ENCODE data around the gene RANBP17. TPM values are rescaled to one million over a fixed set of nuclear protein-coding genes. Genes with fewer than 3 reads are reported as not detected.

RANBP17 gene
- total RNA-seq, 1 experiment from 2014 or later, result 17.8 TPM

DNA sequence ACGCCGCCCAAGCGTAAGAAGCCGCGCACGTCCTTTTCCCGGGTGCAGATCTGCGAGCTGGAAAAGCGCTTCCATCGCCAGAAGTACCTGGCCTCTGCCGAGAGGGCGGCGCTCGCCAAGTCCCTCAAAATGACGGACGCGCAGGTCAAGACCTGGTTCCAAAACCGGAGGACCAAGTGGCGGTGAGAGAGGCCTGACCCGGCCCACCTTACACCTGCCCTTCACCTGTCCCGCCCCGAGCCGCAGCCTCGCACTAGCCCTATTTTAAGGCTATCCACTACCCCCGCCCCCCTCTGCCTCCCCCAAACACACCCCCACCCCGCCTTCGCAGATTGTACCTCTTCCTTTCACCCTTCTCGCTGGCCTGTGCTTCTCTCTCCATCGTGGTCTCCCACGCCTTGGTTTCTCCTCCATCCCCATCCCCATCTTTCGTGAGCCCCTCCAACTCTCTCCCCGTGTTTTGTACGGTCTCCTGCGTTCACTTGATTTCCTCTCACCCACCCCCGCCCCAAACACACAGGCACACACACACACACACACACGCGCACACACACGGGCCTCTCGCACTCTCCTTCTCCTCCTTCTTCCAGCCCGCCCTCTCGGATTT is 448.5 kb downstream of the RANBP17 start:
- no peak for DNase-seq (ENCODE audit: low read depth, low spot score)
- in situ Hi-C loops (cut with HindIII; ENCODE audit: low pct_unique_long_range_greater_than_20kb, low sequenced_read_pairs), result no loop called here

DNA sequence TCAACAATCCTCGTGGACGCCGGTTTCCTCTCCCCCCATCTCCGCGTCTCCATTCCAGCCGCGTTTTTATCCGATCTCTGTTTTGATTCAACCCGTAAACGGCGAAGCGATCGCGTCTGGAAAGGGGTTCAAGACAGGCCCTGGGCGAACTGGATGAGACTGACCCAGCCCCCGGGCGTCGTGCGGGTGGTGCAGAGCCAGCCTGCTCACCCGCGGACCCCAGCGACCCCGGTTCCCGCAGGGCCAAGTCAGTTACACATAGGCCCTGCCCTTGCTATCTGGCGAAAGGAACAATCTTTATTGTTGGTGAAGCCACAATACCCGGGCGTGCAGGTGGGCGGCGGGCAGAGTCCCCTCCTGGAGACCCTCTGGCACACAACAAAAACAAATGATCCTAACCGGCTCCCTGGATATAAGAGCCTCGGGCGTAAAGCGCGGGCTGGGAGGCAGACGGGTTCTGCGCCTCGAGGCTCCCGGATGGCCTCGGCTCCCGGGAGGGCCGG is 449.1 kb downstream of the RANBP17 start:
- in situ Hi-C loops (cut with HindIII; ENCODE audit: low pct_unique_long_range_greater_than_20kb, low sequenced_read_pairs), result no loop called here
- no peak for DNase-seq (ENCODE audit: low read depth, low spot score)

DNA sequence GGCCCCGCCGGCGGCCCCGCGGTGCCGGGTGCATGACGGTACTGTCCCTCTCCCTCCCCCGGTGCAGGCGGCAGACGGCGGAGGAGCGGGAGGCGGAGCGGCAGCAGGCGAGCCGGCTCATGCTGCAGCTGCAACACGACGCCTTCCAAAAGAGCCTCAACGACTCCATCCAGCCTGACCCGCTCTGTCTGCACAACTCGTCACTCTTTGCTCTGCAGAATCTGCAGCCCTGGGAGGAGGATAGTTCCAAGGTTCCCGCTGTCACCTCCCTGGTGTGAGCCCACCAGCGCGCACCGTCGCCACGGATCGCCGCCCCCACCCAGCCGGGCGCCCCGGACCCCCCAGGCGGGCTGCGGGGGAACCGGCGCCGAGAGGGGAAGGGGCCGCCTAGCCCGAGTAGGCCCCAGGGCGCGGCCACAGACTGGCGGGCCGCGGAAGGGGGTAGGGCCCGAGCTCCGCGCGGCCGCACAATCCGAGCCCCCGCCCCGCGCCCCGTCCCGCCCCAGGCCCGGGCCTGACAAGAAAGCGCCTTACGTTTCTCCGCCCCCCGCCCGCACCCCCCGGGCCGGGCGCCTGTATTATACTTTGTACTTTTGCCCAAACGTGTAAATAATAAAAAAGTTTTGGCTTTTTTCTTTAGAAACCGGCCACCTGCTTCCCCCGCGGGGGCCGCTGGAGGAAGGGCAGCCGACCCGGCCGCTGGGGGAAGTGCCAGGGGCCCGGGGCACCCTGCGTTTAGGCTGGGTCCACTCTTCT is 449.7 kb downstream of the RANBP17 start:
- no peak for DNase-seq (ENCODE audit: low read depth, low spot score)
- in situ Hi-C loops (cut with HindIII; ENCODE audit: low pct_unique_long_range_greater_than_20kb, low sequenced_read_pairs), result no loop called here

DNA sequence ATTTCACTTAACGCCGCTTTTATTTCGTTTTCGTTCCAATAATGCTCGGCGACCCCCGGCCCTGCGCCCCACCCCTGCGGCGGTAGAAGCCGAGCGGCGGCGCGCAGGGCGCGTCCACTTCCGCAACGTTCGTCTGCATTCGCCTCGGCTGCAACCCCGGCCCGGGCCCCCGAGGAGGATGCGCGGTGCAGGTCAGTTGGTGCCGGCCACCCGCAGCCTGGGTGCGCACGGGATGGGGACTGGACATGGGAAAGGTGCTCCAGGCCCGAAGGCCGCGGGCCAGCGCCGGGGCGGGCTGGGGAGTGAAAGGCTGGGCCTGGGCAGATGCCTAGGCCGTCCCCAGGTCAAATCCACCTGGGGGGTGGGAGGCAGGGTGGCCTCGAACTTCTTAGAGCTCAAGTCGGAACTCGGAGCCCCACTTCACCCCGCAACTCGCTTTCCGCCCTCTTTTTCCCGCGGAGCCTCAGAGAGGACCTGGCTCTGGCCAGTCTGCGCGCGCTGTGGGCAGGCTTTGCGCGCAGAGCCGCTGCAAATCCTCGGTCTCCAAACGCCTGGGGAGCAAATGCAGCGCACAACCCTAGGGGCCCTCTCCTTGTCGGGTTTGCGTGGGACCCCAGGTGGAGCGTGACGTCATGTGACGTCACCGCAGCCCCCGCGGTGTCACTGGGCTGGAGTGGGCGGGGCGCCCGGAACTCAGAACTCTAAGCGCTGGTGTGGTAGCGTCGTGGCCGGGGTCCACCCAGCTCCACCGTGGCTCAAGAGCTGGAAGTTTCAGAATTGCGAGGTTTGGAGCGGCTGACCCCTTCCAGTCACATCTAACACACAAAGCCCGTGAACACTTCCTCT is 450.5 kb downstream of the RANBP17 start:
- in situ Hi-C loops (cut with HindIII; ENCODE audit: low pct_unique_long_range_greater_than_20kb, low sequenced_read_pairs), result no loop called here
- no peak for DNase-seq (ENCODE audit: low read depth, low spot score)

DNA sequence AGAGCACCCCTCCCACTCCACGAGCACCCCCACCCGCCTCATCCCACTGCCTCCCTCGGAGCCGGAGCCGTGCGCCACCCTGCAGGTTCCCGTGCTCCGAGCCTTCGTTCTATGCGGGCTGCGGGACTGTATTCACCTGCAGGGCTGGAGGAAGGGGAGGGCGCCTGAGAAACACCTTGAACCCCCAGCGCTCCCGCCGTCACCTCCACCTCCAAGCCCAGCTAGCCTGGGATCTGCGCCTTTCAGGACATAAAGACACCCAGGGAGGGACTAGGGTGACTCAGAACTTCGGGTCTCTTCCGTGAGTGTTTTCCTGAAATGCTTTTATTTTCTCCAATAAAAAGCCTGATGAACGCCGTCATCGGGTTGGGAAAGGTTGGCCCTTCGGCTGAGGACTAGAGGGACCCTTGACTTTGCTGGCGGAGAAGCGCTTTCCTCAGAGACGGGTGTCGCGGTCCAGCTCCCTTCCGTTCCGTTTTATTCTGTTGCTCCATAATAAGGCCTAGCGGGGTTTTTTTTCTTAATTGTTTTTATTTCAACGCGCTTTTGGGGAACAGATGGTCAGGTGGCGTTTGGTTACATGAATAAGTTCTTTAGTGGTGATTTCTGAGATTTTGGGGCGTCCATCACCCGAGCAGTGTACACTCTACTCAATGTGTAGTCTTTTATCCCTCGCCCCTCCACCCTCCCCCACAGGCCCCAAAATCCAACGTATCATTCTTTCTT is 451.8 kb downstream of the RANBP17 start:
- in situ Hi-C loops (cut with HindIII; ENCODE audit: low pct_unique_long_range_greater_than_20kb, low sequenced_read_pairs), result no loop called here
- no peak for DNase-seq (ENCODE audit: low read depth, low spot score)

DNA sequence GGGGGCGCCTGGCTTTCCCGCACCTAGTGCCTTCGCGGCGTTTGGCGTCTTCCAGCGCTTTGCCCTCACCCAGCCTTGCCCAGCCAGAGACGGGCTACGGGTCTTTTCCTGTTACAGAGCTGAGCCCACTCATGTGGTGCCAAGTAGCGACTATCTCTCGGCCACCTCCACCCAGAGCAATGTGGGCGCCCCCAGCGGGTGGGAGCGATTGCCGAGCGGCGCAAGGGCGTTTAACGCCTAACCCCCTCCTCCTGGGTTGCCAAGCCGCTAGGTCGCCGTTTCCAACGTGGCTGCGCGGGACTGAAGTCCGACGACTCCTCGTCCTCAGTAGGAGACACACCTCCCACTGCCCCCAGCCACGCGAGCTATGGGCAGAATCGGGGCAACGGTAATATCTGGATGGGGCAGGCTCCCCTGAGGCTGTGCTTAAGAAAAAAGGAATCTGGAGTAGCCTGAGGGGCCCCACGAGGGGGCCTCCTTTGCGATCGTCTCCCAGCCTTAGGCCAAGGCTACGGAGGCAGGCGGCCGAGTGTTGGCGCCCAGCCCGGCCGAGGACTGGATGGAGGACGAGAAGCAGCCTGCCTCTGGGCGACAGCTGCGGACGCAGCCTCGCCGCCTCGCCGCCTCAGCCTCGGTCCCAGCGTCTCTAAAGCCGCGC is 453.0 kb downstream of the RANBP17 start:
- in situ Hi-C loops (cut with HindIII; ENCODE audit: low pct_unique_long_range_greater_than_20kb, low sequenced_read_pairs), result no loop called here
- DNase-seq (ENCODE audit: low read depth, low spot score), result no peak

DNA sequence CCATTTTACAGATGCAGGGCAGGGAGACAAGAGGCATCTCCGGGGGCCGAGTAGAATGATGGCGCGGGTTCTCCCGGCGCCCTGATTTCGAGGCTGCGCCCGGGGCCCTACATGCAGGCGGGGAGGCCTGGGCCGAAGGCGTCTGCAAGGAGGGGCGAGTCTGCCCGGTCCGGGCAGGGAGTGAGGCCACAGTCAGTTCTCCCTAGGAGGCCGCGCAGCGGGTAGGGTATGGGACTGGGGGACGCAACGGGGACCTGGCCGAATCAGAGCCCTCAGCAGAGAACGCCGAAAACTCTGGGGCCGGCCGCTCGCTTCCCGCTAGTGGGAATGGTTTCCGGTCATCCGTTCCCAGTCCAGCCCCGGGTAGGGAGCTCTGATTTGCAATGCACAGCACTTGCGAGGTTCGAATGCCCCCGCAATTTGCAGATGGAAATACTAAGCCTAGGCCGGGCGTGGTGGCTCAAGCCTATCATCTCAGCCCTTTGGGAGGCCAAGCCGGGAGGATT is 453.6 kb downstream of the RANBP17 start:
- no peak for DNase-seq (ENCODE audit: low read depth, low spot score)
- in situ Hi-C loops (cut with HindIII; ENCODE audit: low pct_unique_long_range_greater_than_20kb, low sequenced_read_pairs), result no loop called here

DNA sequence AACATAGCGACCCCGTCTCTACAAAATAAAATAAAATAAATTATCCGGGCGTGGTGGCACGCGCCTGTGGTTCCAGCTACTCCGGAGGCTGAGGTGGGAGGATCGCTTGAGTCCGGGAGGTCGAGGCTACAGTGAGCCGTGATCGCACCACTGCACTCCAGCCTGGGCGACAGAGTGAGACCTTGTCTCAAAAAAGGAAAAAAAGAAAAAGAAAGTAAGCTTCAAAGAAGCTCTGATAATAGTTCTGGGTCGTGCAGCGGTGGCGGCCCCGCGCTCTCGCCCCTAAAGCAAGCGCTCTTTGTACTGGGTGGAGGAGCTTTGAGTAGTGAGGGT is 454.1 kb downstream of the RANBP17 start:
- in situ Hi-C loops (cut with HindIII; ENCODE audit: low pct_unique_long_range_greater_than_20kb, low sequenced_read_pairs), result no loop called here
- no peak for DNase-seq (ENCODE audit: low read depth, low spot score)

DNA sequence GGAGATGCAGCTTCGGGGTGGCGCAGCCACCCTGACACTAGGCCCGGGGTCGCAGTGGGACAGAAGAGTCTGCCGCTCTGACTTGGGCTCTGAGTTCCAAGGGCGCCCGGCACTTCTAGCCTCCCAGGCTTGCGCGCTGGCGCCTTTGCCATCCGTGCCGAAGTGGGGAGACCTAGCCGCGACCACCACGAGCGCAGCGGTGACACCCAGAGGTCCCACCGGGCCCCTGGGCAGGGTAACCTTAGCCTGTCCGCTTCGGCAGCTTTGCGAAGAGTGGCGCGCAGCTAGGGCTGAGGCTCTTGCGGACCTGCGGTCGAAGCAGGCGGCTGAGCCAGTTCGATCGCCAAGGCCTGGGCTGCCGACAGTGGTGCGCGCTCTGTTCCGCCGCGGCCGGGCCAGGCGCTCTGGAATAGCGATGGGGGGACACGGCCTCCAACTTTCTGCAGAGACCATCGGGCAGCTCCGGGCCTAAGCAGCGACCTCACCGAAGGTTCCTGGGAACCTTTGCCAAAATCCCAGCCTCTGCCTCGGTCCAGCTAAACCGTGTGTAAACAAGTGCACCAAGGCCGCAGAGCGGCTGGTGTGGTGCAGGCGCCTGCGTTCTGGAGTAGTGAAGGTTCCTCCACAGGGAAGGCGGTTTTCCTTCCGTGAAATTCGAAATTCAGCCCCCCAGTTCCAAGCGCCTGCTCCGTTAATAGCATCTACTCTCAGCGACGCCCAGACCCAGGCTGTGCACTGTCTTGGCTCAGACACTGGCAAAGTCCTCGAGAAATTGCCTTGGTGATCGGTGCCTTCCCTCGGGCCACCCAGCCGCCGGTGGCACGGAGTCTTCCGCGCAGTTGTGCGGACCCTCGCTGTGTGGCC is 454.7 kb downstream of the RANBP17 start:
- DNase-seq (ENCODE audit: low read depth, low spot score), result no peak

DNA sequence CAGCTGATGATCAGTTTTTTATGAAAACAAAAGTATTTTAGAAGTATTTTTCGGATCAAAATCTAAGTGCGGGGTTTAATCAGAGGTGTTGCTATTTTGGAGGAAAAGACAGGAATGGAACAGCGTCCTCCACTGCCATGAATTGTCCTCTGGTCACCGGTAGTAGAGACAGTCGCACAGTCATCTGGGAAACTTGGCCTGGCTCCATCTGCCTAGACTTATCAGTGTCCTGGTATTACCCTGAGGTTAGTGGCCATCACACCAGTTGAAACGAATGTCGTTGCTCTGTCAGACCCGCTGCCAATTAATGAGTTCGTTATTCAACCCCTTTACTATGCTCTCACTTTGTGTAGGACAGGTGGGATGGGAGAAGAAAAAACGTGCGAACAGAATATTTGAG is 455.4 kb downstream of the RANBP17 start:
- no peak for DNase-seq (ENCODE audit: low read depth, low spot score)
- in situ Hi-C loops (cut with HindIII; ENCODE audit: low pct_unique_long_range_greater_than_20kb, low sequenced_read_pairs), result no loop called here

More for the DNA sequence above, 454.7 kb downstream of the RANBP17 start:
- in situ Hi-C loops (cut with HindIII; ENCODE audit: low pct_unique_long_range_greater_than_20kb, low sequenced_read_pairs), result no loop called here

DNA sequence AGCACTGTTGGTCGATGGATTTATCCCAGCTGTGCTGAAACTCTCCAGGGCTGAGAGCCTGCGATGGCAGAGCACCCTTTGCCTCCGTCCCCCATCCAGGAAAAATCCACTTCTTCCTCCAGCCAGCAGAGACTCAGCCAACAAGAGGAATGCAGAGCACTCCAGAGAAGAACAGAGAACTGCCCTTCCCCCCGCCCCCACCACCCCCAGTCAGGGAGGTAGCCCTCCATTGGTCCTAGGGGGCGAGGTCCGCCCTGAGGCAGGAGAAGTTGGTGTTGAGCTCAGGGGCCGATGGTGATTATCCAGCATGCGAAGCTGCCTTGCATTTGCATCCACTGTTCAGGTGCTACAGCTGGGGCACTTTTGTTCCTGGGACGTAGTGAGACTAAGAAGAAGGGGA is 456.2 kb downstream of the RANBP17 start:
- in situ Hi-C loops (cut with HindIII; ENCODE audit: low pct_unique_long_range_greater_than_20kb, low sequenced_read_pairs), result no loop called here

DNA sequence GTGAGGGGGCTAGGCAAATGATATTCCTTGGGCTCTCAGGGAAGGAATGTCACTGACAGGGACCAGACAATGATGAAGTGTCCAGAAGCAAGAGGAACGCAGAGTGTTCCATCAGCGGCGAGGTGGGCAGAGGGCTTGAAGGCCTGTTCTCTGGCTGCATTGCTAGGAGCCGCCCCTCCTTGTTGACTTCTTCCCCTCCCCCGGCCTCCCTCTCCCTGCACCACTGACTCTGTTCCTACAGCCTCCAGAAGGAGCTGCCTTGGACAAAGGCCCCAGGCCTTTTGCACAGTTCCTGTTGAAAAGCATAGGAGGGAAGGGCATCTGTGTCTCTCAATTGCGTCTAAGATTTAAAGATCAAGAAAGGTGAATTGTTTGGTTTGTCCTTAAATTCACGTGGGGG is 459.6 kb downstream of the RANBP17 start:
- no peak for DNase-seq (ENCODE audit: low read depth, low spot score)
- in situ Hi-C loops (cut with HindIII; ENCODE audit: low pct_unique_long_range_greater_than_20kb, low sequenced_read_pairs), result no loop called here

More for the DNA sequence above, 456.2 kb downstream of the RANBP17 start:
- no peak for DNase-seq (ENCODE audit: low read depth, low spot score)

DNA sequence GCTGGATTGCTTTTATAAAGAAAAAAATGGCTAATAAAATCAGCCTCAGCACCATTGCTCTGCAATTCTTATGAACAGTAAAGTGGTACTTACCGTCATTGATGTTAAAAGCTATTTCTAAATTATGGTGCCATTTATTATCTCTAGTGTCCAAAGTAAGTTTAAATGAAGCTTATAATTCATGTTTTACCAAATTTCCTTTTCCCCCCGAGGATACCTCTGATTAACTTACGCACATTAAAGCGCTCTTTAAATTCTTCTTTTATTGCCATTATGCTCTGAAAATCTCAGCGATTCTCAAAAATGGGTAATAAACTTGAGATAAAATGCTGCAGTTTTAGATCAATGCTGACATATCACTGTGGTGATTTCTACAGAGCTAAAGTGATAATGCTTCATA is 460.7 kb downstream of the RANBP17 start:
- DNase-seq (ENCODE audit: low read depth, low spot score), result no peak
- in situ Hi-C loops (cut with HindIII; ENCODE audit: low pct_unique_long_range_greater_than_20kb, low sequenced_read_pairs), result no loop called here

DNA sequence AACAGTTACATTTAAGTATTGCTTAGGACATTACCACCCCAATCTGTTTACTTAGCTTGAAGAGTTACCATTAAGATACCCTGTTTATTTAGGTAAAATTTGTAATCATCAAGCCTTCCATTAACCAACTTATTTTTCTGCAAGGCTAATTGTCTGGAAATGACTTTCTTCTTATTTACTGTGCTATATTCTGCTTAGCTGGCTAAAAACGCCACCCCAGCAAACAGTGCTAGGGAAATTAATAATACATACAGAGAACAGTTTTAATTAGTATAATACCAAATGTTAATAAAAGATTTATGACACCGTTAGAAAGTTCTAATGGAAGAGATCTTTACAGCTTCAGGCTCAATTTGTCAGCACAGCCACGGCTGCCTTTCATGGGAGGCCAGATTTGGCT is 461.2 kb downstream of the RANBP17 start:
- no peak for DNase-seq (ENCODE audit: low read depth, low spot score)
- in situ Hi-C loops (cut with HindIII; ENCODE audit: low pct_unique_long_range_greater_than_20kb, low sequenced_read_pairs), result no loop called here

DNA sequence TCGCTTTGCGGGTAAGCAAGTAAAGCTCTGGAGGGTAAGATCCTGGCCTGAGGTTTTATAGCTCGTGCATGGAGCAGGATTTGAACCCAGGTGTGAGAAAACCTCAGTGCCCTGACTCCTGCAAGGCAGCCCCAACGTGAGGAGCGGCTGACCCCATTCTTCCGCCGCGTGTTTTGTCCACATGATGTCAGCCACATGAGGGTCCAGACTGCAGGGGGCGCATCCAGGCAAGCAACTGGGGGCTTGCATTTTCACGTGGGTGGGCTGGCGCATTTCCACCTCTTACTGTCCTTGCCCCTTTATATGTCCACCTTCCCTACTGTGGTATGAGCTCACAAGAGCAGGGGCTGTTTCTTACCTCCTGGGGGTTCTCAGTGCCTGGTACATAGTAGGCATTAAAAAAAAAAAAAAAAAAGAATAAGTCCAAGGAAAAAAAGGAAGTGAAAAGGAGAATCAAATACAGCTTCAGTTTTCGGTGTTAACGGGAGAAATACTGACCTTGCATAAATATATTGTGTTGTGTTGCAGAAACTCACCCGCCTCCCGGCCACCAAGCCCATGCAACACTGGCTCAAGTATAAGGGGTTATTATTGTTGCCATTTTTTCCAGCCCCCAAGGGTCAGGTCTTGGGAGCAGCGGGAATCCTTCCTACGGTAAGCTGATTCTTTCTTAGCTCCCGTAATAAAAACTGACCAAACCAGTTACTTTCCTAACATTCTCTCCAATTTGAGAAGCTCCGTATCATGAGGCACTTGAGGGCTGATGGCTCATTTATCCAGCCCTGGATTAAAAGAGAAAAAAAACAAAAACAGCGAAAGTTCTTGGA is 462.2 kb downstream of the RANBP17 start:
- no peak for DNase-seq (ENCODE audit: low read depth, low spot score)
- in situ Hi-C loops (cut with HindIII; ENCODE audit: low pct_unique_long_range_greater_than_20kb, low sequenced_read_pairs), result no loop called here

DNA sequence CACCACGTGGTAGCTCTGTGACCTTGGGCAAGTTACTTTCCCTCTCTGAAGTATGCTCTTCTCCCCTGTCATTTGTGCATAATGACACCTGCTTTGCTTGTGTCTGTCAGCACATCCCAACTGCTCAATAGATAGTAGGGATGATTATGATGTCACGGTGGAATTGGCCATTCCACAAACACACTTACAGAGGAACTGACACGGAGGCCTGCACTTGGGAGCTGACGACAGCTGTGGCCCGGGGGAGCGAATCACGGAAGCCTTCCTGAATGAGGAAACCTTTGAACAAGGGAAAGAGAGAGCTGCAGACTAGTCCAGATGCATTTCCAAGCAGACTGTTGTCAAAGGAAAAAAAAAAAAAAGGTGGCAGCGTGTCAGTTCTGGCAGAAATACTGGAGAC is 468.2 kb downstream of the RANBP17 start:
- no peak for DNase-seq (ENCODE audit: low read depth, low spot score)
- in situ Hi-C loops (cut with HindIII; ENCODE audit: low pct_unique_long_range_greater_than_20kb, low sequenced_read_pairs), result no loop called here
